ENCODE data around the gene CCR6. TPM values are rescaled to one million over a fixed set of nuclear protein-coding genes. Genes with fewer than 3 reads are reported as not detected.

Gene CCR6
- total RNA-seq, 2 donors from 2014 or later = not detected

DNA sequence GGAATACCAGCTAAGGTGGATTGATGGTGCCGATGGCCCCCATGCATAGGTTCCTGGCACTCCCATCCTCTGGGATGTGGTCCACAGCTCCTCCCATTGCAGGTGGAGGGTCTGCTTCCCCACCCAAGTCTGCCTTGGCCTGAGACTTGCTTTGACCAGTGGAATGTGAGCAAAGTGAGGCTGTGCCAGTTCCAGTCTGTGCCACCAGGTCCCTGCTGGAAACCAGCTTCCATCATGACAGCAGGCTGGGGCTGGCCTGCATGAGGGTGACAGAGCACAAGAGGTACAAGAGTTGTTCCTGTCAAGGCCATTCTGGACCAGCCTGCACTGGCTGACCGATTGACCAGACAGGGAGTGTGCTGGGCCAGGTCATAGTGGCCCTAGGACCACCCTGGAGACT, 27.0 kb upstream of the CCR6 start:
- H3K27me3 ChIP-seq (ENCODE audit: control insufficient read depth, insufficient read depth, low read length, poor library complexity, severe bottlenecking) = no peaks in the 10 kb centered on the region
- Mint-ChIP-seq H3K36me3 (ENCODE audit: low read depth) (no peaks in the 10 kb centered on the region), H3K4me1 (peaks cover 32% of the 10 kb centered on the region), H3K4me3 (no peak overlapping the region), H3K27ac (no peak overlapping the region), H3K27me3 (ENCODE audit: insufficient read depth) (peaks cover 1% of the 10 kb centered on the region), H3K9me3 (peaks cover 4% of the 10 kb centered on the region)
- no peak overlapping the region for H3K27ac ChIP-seq (ENCODE audit: low read depth, low read length)
- no peak overlapping the region for H3K4me3 ChIP-seq (ENCODE audit: low read length)
- no peaks in the 10 kb centered on the region for H3K36me3 ChIP-seq (ENCODE audit: control insufficient read depth, insufficient read depth, low read length)
- peaks cover 19% of the 10 kb centered on the region for H3K4me1 ChIP-seq (ENCODE audit: control insufficient read depth, insufficient read depth, low read length)
- TF ChIP-seq, protein P1, sequence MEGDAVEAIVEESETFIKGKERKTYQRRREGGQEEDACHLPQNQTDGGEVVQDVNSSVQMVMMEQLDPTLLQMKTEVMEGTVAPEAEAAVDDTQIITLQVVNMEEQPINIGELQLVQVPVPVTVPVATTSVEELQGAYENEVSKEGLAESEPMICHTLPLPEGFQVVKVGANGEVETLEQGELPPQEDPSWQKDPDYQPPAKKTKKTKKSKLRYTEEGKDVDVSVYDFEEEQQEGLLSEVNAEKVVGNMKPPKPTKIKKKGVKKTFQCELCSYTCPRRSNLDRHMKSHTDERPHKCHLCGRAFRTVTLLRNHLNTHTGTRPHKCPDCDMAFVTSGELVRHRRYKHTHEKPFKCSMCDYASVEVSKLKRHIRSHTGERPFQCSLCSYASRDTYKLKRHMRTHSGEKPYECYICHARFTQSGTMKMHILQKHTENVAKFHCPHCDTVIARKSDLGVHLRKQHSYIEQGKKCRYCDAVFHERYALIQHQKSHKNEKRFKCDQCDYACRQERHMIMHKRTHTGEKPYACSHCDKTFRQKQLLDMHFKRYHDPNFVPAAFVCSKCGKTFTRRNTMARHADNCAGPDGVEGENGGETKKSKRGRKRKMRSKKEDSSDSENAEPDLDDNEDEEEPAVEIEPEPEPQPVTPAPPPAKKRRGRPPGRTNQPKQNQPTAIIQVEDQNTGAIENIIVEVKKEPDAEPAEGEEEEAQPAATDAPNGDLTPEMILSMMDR (conservative IDR thresholded peaks at IDR 0.05) = no peak
- no peak overlapping the region for H3K9ac ChIP-seq (ENCODE audit: extremely low read depth, low read length, poor library complexity, severe bottlenecking)
- peak; percentile 24 for DNase-seq
- WGBS, 2 experiments (ENCODE audit: insufficient coverage in 1 of 2, insufficient read length in 1 of 2) = 91 to 95% methylated on average over 1 to 2 of the region's 2 CpGs
- peaks cover 4% of the 10 kb centered on the region for H3K9me3 ChIP-seq (ENCODE audit: control insufficient read depth, low read length)

DNA sequence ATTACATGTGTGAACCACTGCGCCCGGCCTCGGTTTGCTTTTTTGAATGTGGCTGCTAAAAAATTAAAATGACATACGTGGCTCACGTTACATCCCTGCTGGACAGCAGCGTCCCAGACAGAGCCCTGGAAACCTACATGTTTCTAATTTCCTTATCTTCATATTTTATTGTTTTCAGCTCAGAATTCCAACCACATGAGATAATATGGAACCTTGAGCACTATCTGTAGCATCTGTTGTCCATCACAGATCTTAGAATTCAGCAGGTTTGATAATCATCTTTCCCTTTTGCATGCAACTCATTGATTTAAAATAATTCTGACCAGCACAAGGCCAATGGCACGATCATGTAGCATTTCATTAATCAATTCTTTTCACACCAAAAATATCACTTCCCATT, 25.9 kb upstream of the CCR6 start:
- peaks cover under 1% of the 10 kb centered on the region for H3K27me3 Mint-ChIP-seq (ENCODE audit: insufficient read depth)
- DNase-seq = no peak
- peaks cover 4% of the 10 kb centered on the region for H3K9me3 ChIP-seq (ENCODE audit: control insufficient read depth, low read length)
- H3K27ac Mint-ChIP-seq = no peak overlapping the region
- no peak overlapping the region for H3K27ac ChIP-seq (ENCODE audit: low read depth, low read length)
- H3K4me3 Mint-ChIP-seq = no peak overlapping the region
- peaks cover 19% of the 10 kb centered on the region for H3K4me1 ChIP-seq (ENCODE audit: control insufficient read depth, insufficient read depth, low read length)
- TF ChIP-seq, protein P1 (conservative IDR thresholded peaks at IDR 0.05) = no peak
- WGBS, 2 experiments (ENCODE audit: insufficient coverage in 1 of 2, insufficient read length in 1 of 2) = 93 to 95% methylated on average over 7 of the region's 7 CpGs
- no peaks in the 10 kb centered on the region for H3K36me3 Mint-ChIP-seq (ENCODE audit: low read depth)
- H3K9ac ChIP-seq (ENCODE audit: extremely low read depth, low read length, poor library complexity, severe bottlenecking) = no peak overlapping the region
- no peak overlapping the region for H3K4me3 ChIP-seq (ENCODE audit: low read length)
- H3K4me1 Mint-ChIP-seq = peaks cover 32% of the 10 kb centered on the region
- H3K36me3 ChIP-seq (ENCODE audit: control insufficient read depth, insufficient read depth, low read length) = no peaks in the 10 kb centered on the region
- H3K27me3 ChIP-seq (ENCODE audit: control insufficient read depth, insufficient read depth, low read length, poor library complexity, severe bottlenecking) = no peaks in the 10 kb centered on the region
- peaks cover 4% of the 10 kb centered on the region for H3K9me3 Mint-ChIP-seq

DNA sequence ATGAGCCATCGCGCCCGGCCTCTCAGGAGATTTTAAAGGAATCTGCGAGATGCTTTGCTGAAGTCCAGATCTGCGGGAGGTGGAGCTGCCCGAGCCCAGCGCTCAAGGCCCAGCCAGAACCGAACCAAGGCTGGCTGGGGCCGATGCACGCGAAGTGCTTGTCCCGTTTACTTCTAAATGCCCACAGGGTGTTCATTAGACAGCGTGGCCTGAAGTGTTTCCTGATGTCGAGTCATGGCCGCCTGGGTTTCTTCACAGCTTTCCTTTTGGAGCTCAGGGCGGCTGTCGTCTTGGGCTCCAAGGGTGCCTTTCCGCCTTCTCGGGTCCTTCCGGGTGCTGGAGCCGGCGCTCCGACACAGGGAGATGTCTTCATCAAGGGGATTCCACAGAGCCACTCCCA, 25.1 kb upstream of the CCR6 start:
- Histone ChIP-seq H3K27ac (ENCODE audit: low read depth, low read length) (no peak overlapping the region), H3K36me3 (ENCODE audit: control insufficient read depth, insufficient read depth, low read length) (no peaks in the 10 kb centered on the region), H3K27me3 (ENCODE audit: control insufficient read depth, insufficient read depth, low read length, poor library complexity, severe bottlenecking) (no peaks in the 10 kb centered on the region), H3K9ac (ENCODE audit: extremely low read depth, low read length, poor library complexity, severe bottlenecking) (no peak overlapping the region), H3K4me3 (ENCODE audit: low read length) (no peak overlapping the region), H3K4me1 (ENCODE audit: control insufficient read depth, insufficient read depth, low read length) (peaks cover 19% of the 10 kb centered on the region), H3K9me3 (ENCODE audit: control insufficient read depth, low read length) (peaks cover 4% of the 10 kb centered on the region)
- Mint-ChIP-seq H3K4me3 (no peak overlapping the region), H3K36me3 (ENCODE audit: low read depth) (no peaks in the 10 kb centered on the region), H3K27me3 (ENCODE audit: insufficient read depth) (no peaks in the 10 kb centered on the region), H3K27ac (no peak overlapping the region), H3K9me3 (peaks cover 4% of the 10 kb centered on the region), H3K4me1 (peaks cover 32% of the 10 kb centered on the region)
- DNase-seq = peak; percentile 39
- TF ChIP-seq, protein P1 (conservative IDR thresholded peaks at IDR 0.05) = no peak
- WGBS, 2 experiments (ENCODE audit: insufficient coverage in 1 of 2, insufficient read length in 1 of 2) = 95 to 96% methylated on average over 19 to 23 of the region's 23 CpGs

Data from endodermal cell (in vitro differentiated cells).